Testis (tissue), 3 donors: ENCODE results near the gene ZNF222. TPM values are rescaled to one million over a fixed set of nuclear protein-coding genes. Genes with fewer than 3 reads are reported as not detected.
A peak's percentile ranks its signal among the peaks of the same experiment; 100 is the strongest.

ENCODE experiments used
- DNase-seq: peaks from one replicate; pipeline ENCODE4 v3.0.0-alpha.2; 2019
- H3K27ac ChIP-seq, 2 donors: fragments of 200-600 bp; sonication (generic); one replicate each; pipeline ENCODE4 v1.5.1; 2019
- H3K27me3 ChIP-seq: fragments of 200-600 bp; sonication (generic); one replicate; pipeline ENCODE4 v1.5.1; 2019
- H3K36me3 ChIP-seq: fragments of 200-600 bp; sonication (generic); one replicate; pipeline ENCODE4 v1.5.1; 2017; ENCODE audit warnings: low read depth; ENCODE audit errors: missing control alignments
- H3K4me1 ChIP-seq: fragments of 200-600 bp; sonication (generic); one replicate; pipeline ENCODE4 v1.5.1; 2019
- H3K4me3 ChIP-seq, 2 donors: fragments of 200-600 bp; sonication (generic); one replicate each; pipeline ENCODE4 v1.5.1; 2017 to 2019
- H3K9me3 ChIP-seq: fragments of 200-600 bp; sonication (generic); one replicate; pipeline ENCODE4 v1.5.1; 2017
- POLR2A ChIP-seq: fragments of 450-650 bp; IDR thresholded peaks from one replicate; pipeline ENCODE4 v1.6.1; 2017; ENCODE audit warnings: antibody characterized with exemption, mild to moderate bottlenecking, moderate library complexity
- WGBS, 2 donors: methylation state at CpG; one replicate each; pipeline ENCODE4 v1.1.5; 2018; 5-methylcytosine and 5-hydroxymethylcytosine counted together
- intact Hi-C: fragments of 100-400 bp; cut with DNase I; formaldehyde crosslinking; loops from one replicate; pipeline ENCODE4 v1.15.1; 2023; ENCODE audit warnings: low total_unique reads
- polyA plus RNA-seq: library from polyadenylated mRNA; stranded (reverse); fragments of 350-450 nt; fragmentation: Illumina TruSeq; extraction: RNeasy Lipid Tissue Mini Kit (QIAGEN cat#74804); gene quantifications from one replicate; pipeline ENCODE4 v1.2.3, GENCODE V29; 2014; ENCODE audit warnings: low read depth, low replicate concordance; ENCODE audit not compliant: insufficient read depth
- total RNA-seq, 2 donors: library from RNA; depleted of rRNA; stranded (reverse); fragments of >200 nt; gene quantifications; one replicate each; pipeline ENCODE4 v1.2.3, GENCODE V29; 2016
- TF ChIP-seq, protein P1 (sequence below), 3 experiments: fragments of 450-650 bp in 2 of 3; fragments of 200-600 bp in 1 of 3; sonication (generic) in 1 of 3; IDR thresholded peaks; one replicate each; pipeline ENCODE4 v1.5.1; 2016 to 2019; ENCODE audit warnings: antibody characterized with exemption in 3 of 3, mild to moderate bottlenecking in 2 of 3, moderate library complexity in 1 of 3

ZNF222 gene
- total and polyA plus RNA-seq, 3 donors from 2014 or later: 4.2 to 15.4 (median 6.5) TPM

DNA sequence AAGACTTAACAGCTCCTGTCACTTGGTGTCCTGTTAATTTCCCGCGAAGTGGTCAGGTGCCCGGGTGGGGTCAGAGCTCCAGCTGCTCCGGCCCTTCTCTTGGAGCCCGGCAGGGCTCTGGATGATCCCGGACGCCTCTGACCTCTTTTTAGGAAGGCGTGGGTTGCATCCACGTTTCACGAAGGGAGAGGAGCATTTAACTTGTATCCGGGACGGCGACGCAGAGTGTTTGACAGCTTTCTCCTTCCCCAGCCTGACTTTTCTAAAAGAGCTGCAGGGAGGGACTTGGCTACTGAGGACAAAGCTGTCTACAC is 40.5 kb upstream of the ZNF222 start:
- Histone ChIP-seq H3K27ac (peak overlapping the region in 1 of 2 donors; percentile 66), H3K27me3 (no peaks in the 10 kb centered on the region), H3K9me3 (no peaks in the 10 kb centered on the region), H3K36me3 (no peaks in the 10 kb centered on the region), H3K4me3 (peak overlapping the region; percentile 79 to 82), H3K4me1 (no peaks in the 10 kb centered on the region)
- intact Hi-C loops: no loop called here
- DNase-seq: peak; percentile 28
- 0 to 2% methylated on average over 13 to 14 of the region's 14 CpGs for WGBS, 2 donors
- TF ChIP-seq, protein P1, sequence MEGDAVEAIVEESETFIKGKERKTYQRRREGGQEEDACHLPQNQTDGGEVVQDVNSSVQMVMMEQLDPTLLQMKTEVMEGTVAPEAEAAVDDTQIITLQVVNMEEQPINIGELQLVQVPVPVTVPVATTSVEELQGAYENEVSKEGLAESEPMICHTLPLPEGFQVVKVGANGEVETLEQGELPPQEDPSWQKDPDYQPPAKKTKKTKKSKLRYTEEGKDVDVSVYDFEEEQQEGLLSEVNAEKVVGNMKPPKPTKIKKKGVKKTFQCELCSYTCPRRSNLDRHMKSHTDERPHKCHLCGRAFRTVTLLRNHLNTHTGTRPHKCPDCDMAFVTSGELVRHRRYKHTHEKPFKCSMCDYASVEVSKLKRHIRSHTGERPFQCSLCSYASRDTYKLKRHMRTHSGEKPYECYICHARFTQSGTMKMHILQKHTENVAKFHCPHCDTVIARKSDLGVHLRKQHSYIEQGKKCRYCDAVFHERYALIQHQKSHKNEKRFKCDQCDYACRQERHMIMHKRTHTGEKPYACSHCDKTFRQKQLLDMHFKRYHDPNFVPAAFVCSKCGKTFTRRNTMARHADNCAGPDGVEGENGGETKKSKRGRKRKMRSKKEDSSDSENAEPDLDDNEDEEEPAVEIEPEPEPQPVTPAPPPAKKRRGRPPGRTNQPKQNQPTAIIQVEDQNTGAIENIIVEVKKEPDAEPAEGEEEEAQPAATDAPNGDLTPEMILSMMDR (IDR thresholded peaks at IDR 0.05): no peak
- no peak for TF ChIP-seq POLR2A

DNA sequence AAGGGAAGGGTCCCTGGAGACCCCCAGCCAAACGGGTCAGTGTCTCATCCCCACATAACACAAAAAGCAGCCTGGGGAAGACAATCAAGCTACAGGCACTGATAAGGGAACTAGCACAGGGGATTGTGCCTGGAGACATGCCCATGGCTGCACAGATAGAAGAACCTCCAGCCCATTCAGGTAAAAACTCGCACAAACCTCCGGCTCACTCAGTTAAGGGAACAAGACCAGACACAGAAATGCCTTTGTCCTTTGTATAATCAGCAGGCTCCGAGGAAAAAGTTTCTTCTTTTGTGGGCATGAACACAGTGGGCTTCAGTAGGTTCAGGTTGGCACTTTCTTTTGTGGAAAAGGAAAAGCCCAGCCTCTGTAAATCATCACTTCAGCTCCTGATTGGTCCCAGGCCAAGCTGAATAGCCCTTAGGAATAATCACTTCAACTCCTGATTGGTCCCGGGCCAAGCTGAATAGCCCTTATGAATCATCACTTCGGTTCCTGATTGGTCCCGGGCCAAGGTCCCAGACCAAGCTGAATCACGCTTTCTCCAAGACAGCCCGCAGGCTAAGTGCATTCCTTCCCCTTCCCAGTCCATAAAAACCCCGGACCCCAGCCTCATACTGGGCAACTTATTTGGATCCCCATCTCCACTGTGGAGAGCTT is 27.4 kb upstream of the ZNF222 start:
- H3K4me1 ChIP-seq: no peaks in the 10 kb centered on the region
- no peak overlapping the region for H3K27ac ChIP-seq
- TF ChIP-seq, protein P1 (IDR thresholded peaks at IDR 0.05): no peak
- TF ChIP-seq POLR2A: no peak
- 66 to 74% methylated on average over 10 of the region's 10 CpGs for WGBS, 2 donors
- no peaks in the 10 kb centered on the region for H3K27me3 ChIP-seq
- H3K36me3 ChIP-seq: no peaks in the 10 kb centered on the region
- intact Hi-C loops: no loop called here
- DNase-seq: peak; percentile 30
- H3K4me3 ChIP-seq: no peak overlapping the region
- H3K9me3 ChIP-seq: no peaks in the 10 kb centered on the region

DNA sequence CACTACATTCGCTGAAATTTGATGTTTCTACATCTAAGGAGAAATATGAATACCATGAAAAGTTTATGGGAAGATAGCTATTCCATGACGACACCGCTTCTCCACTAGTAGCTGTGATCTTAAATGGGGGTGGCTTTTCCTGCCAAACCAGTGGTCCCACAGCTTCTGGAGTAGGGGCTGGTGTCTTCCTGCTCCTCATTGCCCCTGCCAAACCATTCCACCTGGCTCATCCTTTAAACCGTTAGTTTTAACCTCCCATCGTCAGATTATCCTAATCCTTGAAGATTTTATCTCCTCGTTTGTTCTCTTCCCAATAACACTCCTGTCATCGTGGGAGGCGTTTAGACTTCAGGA is 23.0 kb upstream of the ZNF222 start:
- peaks cover 3% of the 10 kb centered on the region for H3K4me1 ChIP-seq
- peak overlapping the region; percentile 73 to 87 for H3K4me3 ChIP-seq
- intact Hi-C loops: no loop called here
- TF ChIP-seq, protein P1 (IDR thresholded peaks at IDR 0.05): no peak
- no peak for TF ChIP-seq POLR2A
- no peak for DNase-seq
- H3K36me3 ChIP-seq: no peaks in the 10 kb centered on the region
- H3K27me3 ChIP-seq: no peaks in the 10 kb centered on the region
- peak overlapping the region in 1 of 2 donors; percentile 46 for H3K27ac ChIP-seq
- no peaks in the 10 kb centered on the region for H3K9me3 ChIP-seq
- WGBS, 2 donors: 5 to 13% methylated on average over 8 of the region's 8 CpGs

DNA sequence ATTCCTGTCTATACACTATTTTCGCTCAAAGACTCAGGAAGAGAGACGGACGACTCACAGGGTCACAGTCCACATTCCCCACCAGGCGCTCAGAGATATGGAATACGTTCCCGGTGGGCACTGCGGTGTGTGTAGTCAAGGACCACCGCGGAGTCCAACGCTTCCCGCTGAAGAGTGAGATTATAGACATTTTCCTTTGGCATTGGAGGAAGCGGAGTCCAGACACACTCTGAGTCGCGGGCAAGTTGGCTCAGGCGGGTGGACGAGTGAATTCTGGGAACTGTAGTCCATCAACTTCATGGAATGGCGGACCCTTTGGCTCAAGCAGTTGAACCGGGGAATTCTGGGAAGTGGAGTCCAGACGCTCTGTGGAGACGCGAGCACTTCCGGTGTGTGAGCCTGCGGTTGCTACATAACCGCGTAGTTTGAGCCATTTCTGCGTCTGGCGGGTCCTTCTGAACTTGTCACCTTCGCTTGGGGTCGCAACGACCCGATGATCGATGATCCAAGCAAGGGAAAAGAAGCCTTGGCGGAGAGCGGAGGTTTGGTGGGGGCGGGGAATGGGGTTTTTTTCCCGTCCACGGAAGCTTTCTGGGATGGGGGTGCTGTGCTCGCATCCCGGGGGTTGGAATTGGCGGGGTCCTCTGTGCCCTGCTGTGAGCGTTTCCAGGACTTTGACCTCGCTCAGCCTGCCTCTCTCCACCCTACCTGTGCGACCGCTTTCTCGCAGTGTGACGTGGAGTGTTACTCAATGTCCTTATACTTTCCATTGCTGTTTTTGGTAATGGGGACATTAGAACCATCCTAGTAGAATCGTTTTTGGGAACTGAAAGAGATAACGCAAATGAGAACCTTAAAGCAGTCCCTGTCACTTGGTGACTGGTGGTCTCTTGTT is 22.4 kb upstream of the ZNF222 start, which contains the start of gene ZNF230:
Gene ZNF230 (plus strand): TSS at position 392 of the 895 bp plus-strand sequence. CDS start 4,122 bp downstream, outside the sequence.
- peak; percentile 99 for DNase-seq
- intact Hi-C loops: no loop called here
- no peak for TF ChIP-seq POLR2A
- TF ChIP-seq, protein P1 (IDR thresholded peaks at IDR 0.05): no peak
- no peaks in the 10 kb centered on the region for H3K27me3 ChIP-seq
- H3K4me3 ChIP-seq: peak within 1 kb of the TSS; percentile 73 to 87
- no peaks in the 10 kb centered on the region for H3K9me3 ChIP-seq
- 0% methylated on average over 26 to 48 of the region's 48 CpGs for WGBS, 2 donors
- H3K4me1 ChIP-seq: peaks cover 3% of the 10 kb centered on the region
- H3K27ac ChIP-seq: peak within 1 kb of the TSS; percentile 33 to 46
- H3K36me3 ChIP-seq: no peaks in the 10 kb centered on the region
